HepG2 (cell line): ENCODE results near the gene C10orf67.
"Not testable (repeated sequence)": the region's sequence is repeated elsewhere in the genome, so short reads cannot be mapped to it uniquely, and the experiment has no call there.

Source experiments
- HNRNPL ChIP-seq: fragments of 200-400 bp; formaldehyde crosslinking; IDR thresholded peaks from 2 replicates; pipeline ENCODE4 v1.6.1; 2017; ENCODE audit warnings: mild to moderate bottlenecking, low read depth, low read length
- NFKB2 ChIP-seq: sonication (generic); formaldehyde crosslinking; IDR thresholded peaks from 2 replicates; pipeline ENCODE4 v1.4.0; 2020; ENCODE audit warnings: missing genetic modification reagents, borderline replicate concordance
- SP1 ChIP-seq, 2 experiments: fragments of 450-650 bp in 1 of 2; sonication (generic) in 1 of 2; formaldehyde crosslinking in 1 of 2; IDR thresholded peaks; 2 replicates each; pipeline versions ENCODE4 v1.4.0 to v1.6.1; 2016 to 2020; ENCODE audit warnings: missing genetic modification reagents in 1 of 2

GRCh38 chr10:23299961-23300360 lies 44.6 kb downstream of the C10orf67 start:
- not testable (repeated sequence) for TF ChIP-seq SP1 (IDR thresholded peaks at IDR 0.05); SP1 (CRISPR knock-in tag; IDR thresholded peaks at IDR 0.05); HNRNPL; NFKB2
